Superior temporal gyrus (tissue), 1 donor: ENCODE data around the gene PTPN21.

Source experiments
- DNase-seq: peaks from one replicate; pipeline ENCODE4 v3.0.0-alpha.2; 2016; ENCODE audit errors: extremely low spot score

The PTPN21 gene

GRCh38 chr14:88554457-88555286, at the start of gene PTPN21:
Gene PTPN21, minus strand, starts transcription at chr14:88555007. Its CDS starts 4,590 bp downstream, at chr14:88550417.
- peak; percentile 39 for DNase-seq

GRCh38 chr14:88604212-88604611, 49.4 kb upstream of the PTPN21 start:
- no peak for DNase-seq

DNA sequence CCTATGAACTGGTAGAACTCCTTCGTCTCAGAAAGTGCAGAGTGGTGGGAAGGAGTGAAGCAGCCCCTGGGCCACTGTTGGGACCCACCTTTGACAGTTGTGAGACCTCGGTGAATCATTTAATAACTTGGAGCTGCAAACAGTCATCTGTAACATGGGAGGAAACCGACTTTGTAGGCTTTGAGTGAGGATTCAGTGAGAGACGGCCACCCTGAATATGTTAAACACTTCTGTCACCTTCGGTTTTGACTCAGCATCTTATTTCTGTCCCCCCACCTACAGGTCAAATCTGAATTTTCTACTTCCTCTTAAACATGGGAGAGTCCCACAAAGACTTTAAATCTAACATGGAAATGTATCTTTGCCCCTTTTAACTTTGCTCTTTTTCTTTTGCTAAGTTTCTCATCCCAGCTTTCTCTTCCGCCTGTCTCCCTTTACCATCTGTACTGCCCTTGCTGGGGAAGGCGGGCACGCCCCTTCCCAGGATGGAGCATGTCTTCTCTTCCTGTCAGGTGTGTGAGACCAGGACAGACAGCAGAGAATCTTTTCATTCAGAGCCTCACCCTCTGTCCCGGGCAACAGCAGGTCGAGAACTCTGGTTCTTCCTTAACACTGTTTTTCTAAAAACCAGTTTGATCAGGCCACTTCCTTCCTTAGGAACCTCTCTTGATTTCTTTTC, 45.1 kb upstream of the PTPN21 start:
- no peak for DNase-seq

DNA sequence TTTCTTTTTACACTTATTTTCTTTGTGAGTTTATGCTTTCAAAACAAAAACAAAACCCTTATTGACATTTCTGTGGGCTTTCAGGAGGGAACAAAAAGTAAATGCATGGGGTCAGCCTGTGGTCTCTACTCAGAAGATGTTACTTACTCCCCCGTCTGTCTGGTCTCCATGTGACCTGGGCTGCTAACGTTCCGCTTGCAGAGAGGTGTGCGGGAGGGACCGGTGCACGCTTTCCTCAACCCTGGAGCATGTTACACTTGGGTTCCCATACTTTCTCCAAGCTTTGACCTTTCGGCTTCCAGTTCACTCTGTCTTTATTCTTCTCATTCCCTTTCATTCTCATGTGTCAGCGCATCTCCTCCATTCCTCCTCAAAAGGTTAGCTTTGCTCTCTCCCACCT, 44.5 kb upstream of the PTPN21 start:
- no peak for DNase-seq

DNA sequence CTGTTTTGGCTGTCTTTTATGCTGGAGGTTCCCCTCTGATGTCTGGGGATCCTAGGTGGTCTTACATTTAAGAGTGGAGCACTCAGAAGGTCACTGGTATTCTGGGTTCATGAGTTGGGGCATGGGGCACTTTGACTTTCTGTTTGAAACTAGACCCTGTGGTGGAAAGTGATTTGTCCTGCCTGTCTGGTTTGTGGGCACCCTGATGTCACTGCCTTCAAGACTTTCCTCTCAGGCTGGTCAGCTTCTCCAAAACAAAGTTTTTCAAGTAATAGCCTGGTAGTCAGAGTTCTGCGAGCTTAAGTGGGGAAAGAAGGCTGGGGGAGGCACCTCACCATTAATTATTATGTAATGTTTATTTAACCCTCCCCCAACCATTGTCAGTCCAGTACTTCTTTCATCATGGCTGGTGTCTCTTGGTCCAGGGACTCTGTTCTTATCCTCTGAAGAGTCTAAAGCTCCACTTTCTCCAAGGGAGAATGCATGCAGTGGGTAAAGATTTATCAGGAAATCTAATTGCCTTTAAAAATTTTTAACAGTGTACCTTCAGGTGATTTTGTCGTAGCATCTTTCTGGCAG, 43.4 kb upstream of the PTPN21 start:
- DNase-seq, result no peak

DNA sequence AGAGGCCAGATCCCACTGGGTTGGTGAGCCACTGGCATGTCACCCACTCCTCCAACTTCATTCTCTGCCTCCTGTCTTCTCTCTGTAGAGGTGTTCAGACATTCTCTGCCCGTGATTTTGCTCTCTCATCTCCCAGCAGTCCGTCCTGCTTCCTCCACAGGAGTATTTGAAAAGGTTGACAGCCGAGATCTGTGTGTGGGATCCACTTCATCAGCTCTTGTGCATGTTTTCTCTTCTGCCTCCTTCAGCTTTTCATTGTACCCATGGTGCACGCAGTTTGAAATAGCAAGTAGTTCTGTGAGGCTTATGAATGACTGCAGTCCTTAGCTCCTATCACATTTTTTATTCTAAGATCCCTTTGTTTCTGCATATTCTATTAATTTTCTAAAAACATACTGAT, 42.8 kb upstream of the PTPN21 start:
- DNase-seq, result no peak

- no peak for DNase-seq
Measured at GRCh38 chr14:88597038-88597437, 42.2 kb upstream of the PTPN21 start.

DNA sequence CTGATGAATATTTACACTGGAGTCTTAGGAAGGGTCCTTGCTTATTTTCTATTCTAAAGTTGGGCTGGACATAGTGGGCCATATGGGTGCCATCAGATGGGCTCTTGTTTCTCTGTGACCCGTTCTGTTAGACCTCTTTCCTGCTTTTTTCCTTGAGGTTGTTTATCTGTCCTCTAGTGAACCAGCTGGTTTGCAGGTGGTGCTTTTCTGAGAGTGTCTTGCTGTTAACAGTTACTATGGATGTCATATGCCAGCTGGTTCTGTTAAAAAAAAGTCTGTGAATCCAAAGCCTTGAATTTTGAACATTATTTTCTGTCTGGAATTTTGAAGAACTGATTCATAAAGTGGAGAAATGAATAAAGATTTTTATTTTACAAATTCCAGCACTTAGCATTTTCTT, 37.2 kb upstream of the PTPN21 start:
- peak; percentile 36 for DNase-seq

DNA sequence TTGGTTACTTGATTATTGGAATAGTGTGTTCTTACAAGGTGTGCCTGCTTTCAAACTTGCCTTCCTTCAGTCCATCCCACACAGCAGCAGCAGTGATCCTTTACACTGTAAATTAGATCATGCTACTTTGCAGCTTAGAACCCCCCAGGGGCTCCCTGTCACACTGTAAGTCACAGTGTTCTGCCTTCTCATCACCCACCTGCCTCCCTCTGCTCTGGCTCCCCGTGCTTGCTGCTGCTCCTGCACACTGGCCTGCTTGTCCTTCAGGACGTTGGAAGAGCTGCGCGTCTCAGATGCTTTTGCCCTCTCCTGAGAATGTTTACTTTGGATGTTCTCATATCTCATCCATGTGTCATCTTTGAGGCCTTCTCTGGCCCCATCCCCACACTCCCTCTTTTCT, 35.4 kb upstream of the PTPN21 start:
- no peak for DNase-seq

- no peak for DNase-seq
Measured at GRCh38 chr14:88588081-88588480, 33.3 kb upstream of the PTPN21 start.

- DNase-seq, result no peak
Measured at GRCh38 chr14:88584451-88584850, 29.6 kb upstream of the PTPN21 start.

DNA sequence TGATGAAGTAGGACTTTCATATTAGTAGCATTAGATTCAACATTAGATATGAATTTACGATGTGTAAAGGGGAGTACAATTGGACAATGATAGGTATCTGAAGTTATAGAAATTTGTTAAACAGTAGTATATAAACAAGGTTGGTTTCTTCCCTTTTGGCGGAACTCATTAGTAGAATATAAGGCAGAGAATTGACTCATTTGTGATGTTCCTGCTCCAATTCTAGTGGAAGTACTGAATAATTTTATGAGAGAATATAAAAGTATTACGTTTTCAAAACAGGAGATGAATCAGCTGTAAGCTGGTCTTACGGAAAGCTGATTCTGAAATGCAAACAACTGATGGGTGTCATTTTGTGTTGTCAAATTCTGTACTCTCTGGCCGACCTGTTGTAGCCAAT, 21.4 kb upstream of the PTPN21 start:
- DNase-seq, result no peak

- DNase-seq, result no peak
Measured at GRCh38 chr14:88572117-88572516, 17.3 kb upstream of the PTPN21 start.

GRCh38 chr14:88568196-88568595, 13.4 kb upstream of the PTPN21 start:
- DNase-seq, result no peak

DNA sequence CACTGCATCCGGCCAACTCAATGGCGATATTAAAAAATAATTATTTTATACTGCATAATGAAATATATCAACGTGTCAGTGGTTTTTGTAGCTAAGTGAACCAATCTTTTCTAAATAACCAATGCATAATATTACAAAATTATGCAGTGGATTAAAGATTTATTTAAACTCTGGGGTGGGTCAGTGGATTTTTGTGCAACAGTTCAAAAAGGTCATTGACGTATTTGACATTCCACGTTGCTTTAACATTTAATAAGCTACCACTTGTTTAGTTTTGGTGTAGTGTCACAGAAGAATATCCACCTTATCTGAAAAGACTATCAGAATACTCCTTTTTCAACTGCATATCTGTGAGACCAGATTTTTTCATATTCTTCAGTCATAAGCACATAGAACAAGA, 10.6 kb upstream of the PTPN21 start:
- no peak for DNase-seq

DNA sequence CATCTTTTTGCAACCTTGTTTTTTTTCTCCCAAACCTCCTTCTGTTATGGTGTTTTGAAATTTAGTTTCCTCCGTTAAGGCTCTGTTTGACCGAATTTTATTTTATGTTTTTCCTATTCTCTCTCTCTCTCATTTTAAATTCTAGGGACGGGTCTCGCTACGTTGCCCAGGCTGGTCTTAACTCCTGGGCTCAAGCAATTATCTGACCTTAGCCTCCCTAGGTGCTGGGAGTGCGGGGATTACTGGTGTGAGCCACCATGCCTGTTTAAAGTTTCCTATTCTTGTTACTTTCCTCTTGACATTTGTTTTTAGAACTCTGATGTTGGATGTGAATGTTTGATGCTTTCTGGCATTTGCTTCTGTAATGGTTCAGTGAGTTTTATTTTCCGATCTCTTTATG, 9.0 kb upstream of the PTPN21 start:
- DNase-seq, result no peak

- DNase-seq, result peak; percentile 92
Measured at GRCh38 chr14:88562831-88563686, 8.3 kb upstream of the PTPN21 start, which contains the start of gene ZC3H14. Gene ZC3H14, plus strand, starts transcription at chr14:88563037. Its CDS starts 97 bp downstream, at chr14:88563134.

- no peak for DNase-seq
Measured at GRCh38 chr14:88562532-88562830, 7.7 kb upstream of the PTPN21 start.

GRCh38 chr14:88559852-88560251, 5.0 kb upstream of the PTPN21 start:
- peak; percentile 66 for DNase-seq

DNA sequence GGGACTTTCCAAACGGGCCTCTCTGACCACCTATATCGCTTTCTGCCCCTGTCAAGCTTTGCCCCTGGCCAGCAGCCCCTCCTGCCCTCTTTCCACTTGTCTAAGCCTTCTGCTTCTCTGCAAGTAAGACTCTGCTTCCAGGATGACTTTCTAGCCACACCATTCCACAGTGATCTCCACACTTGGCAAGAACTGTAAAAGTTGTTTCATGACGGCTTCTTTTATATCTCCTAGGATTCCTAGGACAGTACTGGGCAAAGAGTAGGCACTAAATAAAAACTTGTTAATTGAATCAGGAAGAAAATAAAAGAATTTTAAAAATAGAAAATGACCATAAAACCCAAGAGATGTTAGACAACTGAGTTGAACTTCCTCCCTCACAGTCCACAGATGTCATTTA, 1.8 kb upstream of the PTPN21 start:
- DNase-seq, result no peak

DNA sequence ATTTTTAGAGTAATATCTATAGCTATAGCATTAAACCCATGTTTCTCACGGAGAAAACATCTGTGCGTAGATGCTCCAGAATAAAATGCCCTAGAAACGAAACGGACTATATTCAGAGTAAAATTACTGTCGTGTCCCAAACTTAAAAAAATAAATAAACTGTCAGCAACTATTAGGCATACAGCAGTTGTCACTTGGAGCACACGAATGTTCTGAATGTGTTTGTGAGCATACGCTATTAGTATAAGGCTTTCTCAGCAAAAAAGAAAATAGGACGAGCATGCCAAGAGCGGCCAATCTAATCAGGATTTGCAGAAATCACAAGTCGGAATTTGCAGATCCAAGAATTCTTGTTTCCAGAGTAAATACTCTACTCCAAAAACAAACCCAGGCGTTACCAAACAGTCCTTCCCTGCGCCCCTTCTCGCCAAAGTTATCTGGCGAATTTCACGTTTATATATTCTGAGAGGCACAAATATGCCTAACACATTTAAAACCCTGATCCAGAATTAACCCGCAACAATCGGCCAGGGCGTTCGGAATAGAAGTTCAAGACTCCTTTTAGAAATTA, 836 bp downstream of the PTPN21 start:
- peak; percentile 69 for DNase-seq

DNA sequence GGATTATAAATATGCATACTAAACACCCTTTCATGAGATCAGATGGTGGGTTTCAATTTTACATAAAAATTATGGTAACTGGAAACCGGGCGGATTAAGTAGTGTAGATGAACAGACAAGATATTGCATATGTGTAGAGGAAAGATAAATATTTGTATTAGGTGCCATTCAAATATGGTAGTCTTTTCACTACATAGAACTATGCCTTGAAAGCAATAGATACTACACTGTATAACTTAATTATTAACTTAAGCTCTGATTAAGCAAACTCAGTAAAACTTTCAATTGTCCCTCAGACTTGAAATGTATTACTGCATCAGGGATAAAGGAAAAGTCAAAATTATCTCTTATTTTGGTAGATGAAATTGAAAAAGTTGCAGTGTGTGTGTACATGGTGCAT, 1.9 kb downstream of the PTPN21 start:
- DNase-seq, result peak; percentile 35
